Thyroid gland (tissue), 4 donors: Measurements from ENCODE around the gene SLC12A4.

Experiments
- POLR2A ChIP-seq, 2 donors: fragments of 450-650 bp; IDR thresholded peaks; one replicate each; pipeline ENCODE4 v1.6.1; 2017; ENCODE audit warnings: antibody characterized with exemption in 2 of 2, mild to moderate bottlenecking in 2 of 2, moderate library complexity in 1 of 2
- TF ChIP-seq, protein P1 (sequence below), 6 experiments: fragments of 200-600 bp in 3 of 6; fragments of 450-650 bp in 3 of 6; sonication (generic) in 3 of 6; IDR thresholded peaks; one replicate each; pipeline ENCODE4 v1.5.1; 2016 to 2019; ENCODE audit warnings: antibody characterized with exemption in 6 of 6, mild to moderate bottlenecking in 2 of 6, inconsistent platforms in 1 of 6, moderate library complexity in 1 of 6

DNA sequence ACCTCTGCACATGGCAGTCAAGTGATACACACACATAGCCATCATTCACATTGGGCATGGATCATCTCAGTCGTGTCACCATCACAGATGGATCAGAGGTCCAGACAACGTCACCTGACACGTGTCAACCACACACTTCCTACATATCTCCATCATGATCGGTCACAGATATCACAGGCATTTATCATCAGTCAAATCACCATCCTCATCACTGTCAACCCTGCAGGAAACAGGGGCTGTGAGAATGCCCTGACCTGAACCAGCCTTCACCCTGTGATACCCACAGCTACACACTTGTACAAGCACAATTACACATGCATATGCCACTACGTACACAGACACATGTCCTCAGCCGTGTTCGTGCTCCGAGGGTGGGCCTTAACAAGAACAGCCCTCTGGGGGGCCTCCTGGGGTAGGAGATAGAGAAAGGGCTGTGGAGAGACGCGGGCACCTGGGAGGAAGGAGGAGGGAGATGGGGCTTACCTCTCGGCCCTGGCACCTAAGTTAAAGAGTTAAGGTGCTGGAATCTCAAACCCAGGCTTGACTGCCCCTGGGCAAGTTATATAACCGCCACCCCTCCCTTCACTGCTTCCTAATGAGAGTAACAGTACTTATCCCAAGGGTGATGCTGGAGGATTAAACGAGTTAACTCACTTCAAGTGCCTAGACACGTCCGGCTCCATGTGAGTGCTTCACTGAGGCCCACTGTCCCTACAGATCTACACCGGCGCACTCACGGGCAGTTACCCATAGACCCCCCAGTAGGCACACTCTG is 1.1 kb downstream of the SLC12A4 start:
- TF ChIP-seq, protein P1, sequence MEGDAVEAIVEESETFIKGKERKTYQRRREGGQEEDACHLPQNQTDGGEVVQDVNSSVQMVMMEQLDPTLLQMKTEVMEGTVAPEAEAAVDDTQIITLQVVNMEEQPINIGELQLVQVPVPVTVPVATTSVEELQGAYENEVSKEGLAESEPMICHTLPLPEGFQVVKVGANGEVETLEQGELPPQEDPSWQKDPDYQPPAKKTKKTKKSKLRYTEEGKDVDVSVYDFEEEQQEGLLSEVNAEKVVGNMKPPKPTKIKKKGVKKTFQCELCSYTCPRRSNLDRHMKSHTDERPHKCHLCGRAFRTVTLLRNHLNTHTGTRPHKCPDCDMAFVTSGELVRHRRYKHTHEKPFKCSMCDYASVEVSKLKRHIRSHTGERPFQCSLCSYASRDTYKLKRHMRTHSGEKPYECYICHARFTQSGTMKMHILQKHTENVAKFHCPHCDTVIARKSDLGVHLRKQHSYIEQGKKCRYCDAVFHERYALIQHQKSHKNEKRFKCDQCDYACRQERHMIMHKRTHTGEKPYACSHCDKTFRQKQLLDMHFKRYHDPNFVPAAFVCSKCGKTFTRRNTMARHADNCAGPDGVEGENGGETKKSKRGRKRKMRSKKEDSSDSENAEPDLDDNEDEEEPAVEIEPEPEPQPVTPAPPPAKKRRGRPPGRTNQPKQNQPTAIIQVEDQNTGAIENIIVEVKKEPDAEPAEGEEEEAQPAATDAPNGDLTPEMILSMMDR (IDR thresholded peaks at IDR 0.05) = no peak
- TF ChIP-seq POLR2A (IDR thresholded peaks at IDR 0.05) = no peak
